Measurements from ENCODE around the gene ISG15.

Gene ISG15

GRCh38 chr1:1019122-1019999 lies 6.1 kb downstream of the ISG15 start:
- Mint-ChIP-seq H3K9me3 (no peaks in the 10 kb centered on the region), H3K4me3 (peak overlapping the region; percentile 68), H3K36me3 (peaks cover 8% of the 10 kb centered on the region), H3K27ac (peak overlapping the region; percentile 69), H3K4me1 (peaks cover 35% of the 10 kb centered on the region), H3K27me3 (peaks cover 37% of the 10 kb centered on the region)
- peak; percentile 85 for DNase-seq
- CTCF ChIA-PET: interaction anchor here (0.7 to 3.1 kb wide), 6 partner anchors 18 to 45 kb away, joined by 3 to 12 read pairs (median 4); no protein-coding TSS in a partner anchor

- peak within 1 kb of the TSS; percentile 69 for H3K27ac Mint-ChIP-seq
- no peaks in the 10 kb centered on the region for H3K9me3 Mint-ChIP-seq
- peaks cover 7% of the 10 kb centered on the region for H3K36me3 Mint-ChIP-seq
- H3K27me3 Mint-ChIP-seq: peaks cover 37% of the 10 kb centered on the region
- DNase-seq: peak; percentile 61
- CTCF ChIA-PET: interaction anchor here (1.1 kb wide), 1 partner anchor 20 kb away, joined by 3 read pairs; no protein-coding TSS in a partner anchor
- H3K4me3 Mint-ChIP-seq: peak within 1 kb of the TSS; percentile 68
- H3K4me1 Mint-ChIP-seq: peaks cover 28% of the 10 kb centered on the region
Measured at GRCh38 chr1:1020000-1020404, 6.7 kb downstream of the ISG15 start, which contains the start of gene AGRN. Gene AGRN, plus strand, starts transcription at chr1:1020120. Its CDS starts 53 bp downstream, at chr1:1020173.

- H3K4me1 Mint-ChIP-seq: peaks cover 25% of the 10 kb centered on the region
- CTCF ChIA-PET: no interaction called here
- peak overlapping the region; percentile 41 for H3K4me3 Mint-ChIP-seq
Measured at GRCh38 chr1:1020415-1021009, 7.2 kb downstream of the ISG15 start.

GRCh38 chr1:1021010-1021919 lies 8.0 kb downstream of the ISG15 start:
- Mint-ChIP-seq H3K36me3 (peaks cover 7% of the 10 kb centered on the region), H3K4me1 (peaks cover 25% of the 10 kb centered on the region), H3K4me3 (peak overlapping the region; percentile 41), H3K27me3 (peaks cover 44% of the 10 kb centered on the region), H3K9me3 (no peaks in the 10 kb centered on the region), H3K27ac (no peak overlapping the region)
- no peak for DNase-seq
- CTCF ChIA-PET: interaction anchor here (0.8 kb wide), 1 partner anchor 19 kb away, joined by 3 read pairs; no protein-coding TSS in a partner anchor

More at GRCh38 chr1:1020415-1021009, 7.2 kb downstream of the ISG15 start:
- Mint-ChIP-seq H3K36me3 (peaks cover 7% of the 10 kb centered on the region), H3K27me3 (peaks cover 37% of the 10 kb centered on the region), H3K9me3 (no peaks in the 10 kb centered on the region), H3K27ac (no peak overlapping the region)
- DNase-seq: peak; percentile 50

- peaks cover 44% of the 10 kb centered on the region for H3K27me3 Mint-ChIP-seq
- CTCF ChIA-PET: interaction anchor here (0.8 to 3.0 kb wide), 2 partner anchors 10 to 18 kb away, joined by 3 to 13 read pairs; no protein-coding TSS in a partner anchor
- no peak overlapping the region for H3K4me3 Mint-ChIP-seq
- peaks cover 6% of the 10 kb centered on the region for H3K36me3 Mint-ChIP-seq
- no peak overlapping the region for H3K27ac Mint-ChIP-seq
- peaks cover 25% of the 10 kb centered on the region for H3K4me1 Mint-ChIP-seq
- no peak for DNase-seq
- H3K9me3 Mint-ChIP-seq: no peaks in the 10 kb centered on the region
Measured at GRCh38 chr1:1021920-1022259, 8.6 kb downstream of the ISG15 start.

GRCh38 chr1:1022302-1023009 lies 9.2 kb downstream of the ISG15 start:
- Mint-ChIP-seq H3K27me3 (peaks cover 44% of the 10 kb centered on the region), H3K4me1 (peaks cover 20% of the 10 kb centered on the region), H3K4me3 (peak overlapping the region; percentile 21), H3K27ac (no peak overlapping the region), H3K9me3 (no peaks in the 10 kb centered on the region), H3K36me3 (peaks cover under 1% of the 10 kb centered on the region)
- CTCF ChIA-PET: interaction anchor here (3.0 kb wide), 1 partner anchor 10 kb away, joined by 13 read pairs; no protein-coding TSS in a partner anchor
- no peak for DNase-seq

GRCh38 chr1:1023700-1024099 lies 10.4 kb downstream of the ISG15 start:
- H3K27me3 Mint-ChIP-seq: peaks cover 44% of the 10 kb centered on the region
- CTCF ChIA-PET: interaction anchor here (0.7 to 3.0 kb wide), 2 partner anchors 9 to 20 kb away, joined by 3 to 13 read pairs; no protein-coding TSS in a partner anchor

GRCh38 chr1:1024149-1024770 lies 11.0 kb downstream of the ISG15 start:
- CTCF ChIA-PET: interaction anchor here (3.0 kb wide), 1 partner anchor 8 kb away, joined by 13 read pairs; no protein-coding TSS in a partner anchor
- H3K9me3 Mint-ChIP-seq: no peaks in the 10 kb centered on the region
- no peak overlapping the region for H3K27ac Mint-ChIP-seq
- DNase-seq: no peak
- H3K36me3 Mint-ChIP-seq: no peaks in the 10 kb centered on the region
- H3K4me3 Mint-ChIP-seq: no peak overlapping the region
- peaks cover 12% of the 10 kb centered on the region for H3K4me1 Mint-ChIP-seq
- peaks cover 44% of the 10 kb centered on the region for H3K27me3 Mint-ChIP-seq

More at GRCh38 chr1:1023700-1024099, 10.4 kb downstream of the ISG15 start:
- H3K9me3 Mint-ChIP-seq: no peaks in the 10 kb centered on the region
- DNase-seq: no peak
- H3K36me3 Mint-ChIP-seq: no peaks in the 10 kb centered on the region
- no peak overlapping the region for H3K27ac Mint-ChIP-seq
- peaks cover 15% of the 10 kb centered on the region for H3K4me1 Mint-ChIP-seq
- H3K4me3 Mint-ChIP-seq: no peak overlapping the region

GRCh38 chr1:1024771-1025699 lies 11.7 kb downstream of the ISG15 start:
- Mint-ChIP-seq H3K27me3 (peaks cover 44% of the 10 kb centered on the region), H3K4me3 (no peak overlapping the region), H3K27ac (no peak overlapping the region), H3K36me3 (no peaks in the 10 kb centered on the region), H3K4me1 (peaks cover 12% of the 10 kb centered on the region), H3K9me3 (no peaks in the 10 kb centered on the region)
- CTCF ChIA-PET: interaction anchor here (3.0 kb wide), 1 partner anchor 7 kb away, joined by 13 read pairs; no protein-coding TSS in a partner anchor
- DNase-seq: no peak

- Mint-ChIP-seq H3K4me3 (no peak overlapping the region), H3K27me3 (peaks cover 37% of the 10 kb centered on the region), H3K9me3 (no peaks in the 10 kb centered on the region), H3K36me3 (no peaks in the 10 kb centered on the region), H3K27ac (no peak overlapping the region), H3K4me1 (peaks cover 12% of the 10 kb centered on the region)
- CTCF ChIA-PET: interaction anchor here (0.6 kb wide), 1 partner anchor 279 kb away, joined by 3 read pairs; no protein-coding TSS in a partner anchor
- no peak for DNase-seq
Measured at GRCh38 chr1:1025730-1026129, 12.4 kb downstream of the ISG15 start.

GRCh38 chr1:1026599-1027413 lies 13.5 kb downstream of the ISG15 start:
- H3K4me3 Mint-ChIP-seq: no peak overlapping the region
- CTCF ChIA-PET: no interaction called here
- no peaks in the 10 kb centered on the region for H3K36me3 Mint-ChIP-seq
- peaks cover 12% of the 10 kb centered on the region for H3K4me1 Mint-ChIP-seq
- peaks cover 26% of the 10 kb centered on the region for H3K27me3 Mint-ChIP-seq
- no peak overlapping the region for H3K27ac Mint-ChIP-seq
- no peak for DNase-seq
- H3K9me3 Mint-ChIP-seq: no peaks in the 10 kb centered on the region

Measured in activated naive CD4-positive, alpha-beta T cell treated with anti-CD3 and anti-CD28 coated beads, Interleukin-2, amount 10 ng/mL, durations not matched to agents 7 days and 5 days (primary cell).